DOHH2 (cell line): ENCODE measurements around the gene LSM14B.

Experiments
- H3F3A ChIP-seq: fragments of 200-600 bp; sonication (generic), shearing (Covaris generic); 2 replicates; pipeline ENCODE4 v1.6.0; 2016; ENCODE audit warnings: antibody characterized with exemption, mild to moderate bottlenecking; ENCODE audit not compliant: control insufficient read depth, insufficient read depth
- H3K27ac ChIP-seq: fragments of 200-600 bp; sonication (generic); 2 replicates; pipeline ENCODE4 v1.5.1; 2014; ENCODE audit warnings: low read depth, mild to moderate bottlenecking, low read length, moderate library complexity
- H3K27me3 ChIP-seq: fragments of 200-600 bp; sonication (generic); 2 replicates; pipeline ENCODE4 v1.6.1; 2014; ENCODE audit warnings: mild to moderate bottlenecking, low read length, mixed read lengths; ENCODE audit not compliant: control insufficient read depth
- H3K36me3 ChIP-seq: fragments of 200-600 bp; sonication (generic); 2 replicates; pipeline ENCODE4 v1.6.1; 2014; ENCODE audit warnings: mild to moderate bottlenecking, low read length, moderate library complexity, mixed read lengths; ENCODE audit not compliant: control insufficient read depth
- H3K4me1 ChIP-seq: fragments of 200-600 bp; sonication (generic); 2 replicates; pipeline ENCODE4 v1.6.1; 2014; ENCODE audit warnings: mild to moderate bottlenecking, low read length, mixed read lengths; ENCODE audit not compliant: control insufficient read depth
- H3K4me2 ChIP-seq: fragments of 200-600 bp; sonication (generic); 2 replicates; pipeline ENCODE4 v1.6.0; 2014; ENCODE audit warnings: mild to moderate bottlenecking, low read length, moderate library complexity
- H3K4me3 ChIP-seq: fragments of 200-600 bp; sonication (generic); 2 replicates; pipeline ENCODE4 v1.5.1; 2014; ENCODE audit warnings: mild to moderate bottlenecking, low read length, mixed read lengths
- H3K79me2 ChIP-seq: fragments of 200-600 bp; sonication (generic); 2 replicates; pipeline ENCODE4 v1.6.1; 2014; ENCODE audit warnings: mild to moderate bottlenecking, low read length, mixed read lengths; ENCODE audit not compliant: control insufficient read depth
- H3K9me2 ChIP-seq: fragments of 200-600 bp; sonication (generic); replicated peaks from 2 replicates; pipeline ENCODE4 v1.6.1; 2014; ENCODE audit warnings: mild to moderate bottlenecking, low read length, mixed read lengths; ENCODE audit not compliant: control insufficient read depth
- H3K9me3 ChIP-seq: fragments of 200-600 bp; sonication (generic); 2 replicates; pipeline ENCODE4 v1.6.1; 2014; ENCODE audit warnings: antibody characterized with exemption, low read length, mixed read lengths; ENCODE audit not compliant: control insufficient read depth, insufficient read depth
- H4K20me1 ChIP-seq: fragments of 200-600 bp; sonication (generic); 2 replicates; pipeline ENCODE4 v1.6.0; 2014; ENCODE audit warnings: low read depth, mild to moderate bottlenecking, antibody characterized with exemption, low read length, moderate library complexity; ENCODE audit not compliant: control insufficient read depth, insufficient read depth
- EZH2phosphoT487 ChIP-seq: fragments of 200-600 bp; sonication (generic); IDR thresholded peaks from 2 replicates; pipeline ENCODE4 v1.6.1; 2017; ENCODE audit warnings: borderline replicate concordance, mild to moderate bottlenecking, antibody characterized with exemption, low read length, moderate library complexity, mixed read lengths
- TF ChIP-seq, protein P1 (sequence below): fragments of 200-600 bp; sonication (generic); IDR thresholded peaks from one replicate; pipeline ENCODE4 v1.5.1; 2014; ENCODE audit warnings: antibody characterized with exemption, mild to moderate bottlenecking, low read depth, low read length; ENCODE audit not compliant: poor library complexity, severe bottlenecking

LSM14B gene

DNA sequence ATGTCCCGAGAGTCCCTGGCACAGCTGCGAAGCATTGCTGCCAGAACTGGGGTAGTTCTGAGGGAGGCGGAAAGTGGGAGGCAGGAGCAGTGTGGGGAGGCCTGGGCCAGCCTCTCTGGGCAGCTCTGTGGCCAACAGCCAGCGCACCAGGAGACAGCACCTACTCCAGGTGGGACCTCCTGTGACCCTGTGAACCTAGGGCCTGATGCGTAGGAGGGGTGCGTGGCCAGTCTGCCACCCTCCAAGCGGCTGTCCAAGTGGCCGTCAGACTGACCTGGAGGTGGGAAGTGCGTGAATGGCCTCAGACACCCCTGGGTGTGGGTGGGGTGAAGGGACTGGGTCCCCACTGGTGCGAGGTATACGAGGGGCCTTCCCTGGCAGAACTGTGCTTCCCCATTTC, 36.8 kb downstream of the LSM14B start:
- H4K20me1 ChIP-seq = no peaks in the 10 kb centered on the region; the same call in 1 of the 2 replicates
- no peaks in the 10 kb centered on the region for H3K27me3 ChIP-seq
- no peaks in the 10 kb centered on the region for H3K9me3 ChIP-seq
- no peak overlapping the region for H3K27ac ChIP-seq
- H3K4me3 ChIP-seq = no peak overlapping the region
- TF ChIP-seq, protein P1, sequence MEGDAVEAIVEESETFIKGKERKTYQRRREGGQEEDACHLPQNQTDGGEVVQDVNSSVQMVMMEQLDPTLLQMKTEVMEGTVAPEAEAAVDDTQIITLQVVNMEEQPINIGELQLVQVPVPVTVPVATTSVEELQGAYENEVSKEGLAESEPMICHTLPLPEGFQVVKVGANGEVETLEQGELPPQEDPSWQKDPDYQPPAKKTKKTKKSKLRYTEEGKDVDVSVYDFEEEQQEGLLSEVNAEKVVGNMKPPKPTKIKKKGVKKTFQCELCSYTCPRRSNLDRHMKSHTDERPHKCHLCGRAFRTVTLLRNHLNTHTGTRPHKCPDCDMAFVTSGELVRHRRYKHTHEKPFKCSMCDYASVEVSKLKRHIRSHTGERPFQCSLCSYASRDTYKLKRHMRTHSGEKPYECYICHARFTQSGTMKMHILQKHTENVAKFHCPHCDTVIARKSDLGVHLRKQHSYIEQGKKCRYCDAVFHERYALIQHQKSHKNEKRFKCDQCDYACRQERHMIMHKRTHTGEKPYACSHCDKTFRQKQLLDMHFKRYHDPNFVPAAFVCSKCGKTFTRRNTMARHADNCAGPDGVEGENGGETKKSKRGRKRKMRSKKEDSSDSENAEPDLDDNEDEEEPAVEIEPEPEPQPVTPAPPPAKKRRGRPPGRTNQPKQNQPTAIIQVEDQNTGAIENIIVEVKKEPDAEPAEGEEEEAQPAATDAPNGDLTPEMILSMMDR = no peak
- H3K79me2 ChIP-seq = peaks cover 49% of the 10 kb centered on the region
- no peaks in the 10 kb centered on the region for H3F3A ChIP-seq
- H3K9me2 ChIP-seq = no peaks in the 10 kb centered on the region
- peaks cover 7% of the 10 kb centered on the region; the same call in 1 of the 2 replicates for H3K36me3 ChIP-seq
- H3K4me2 ChIP-seq = no peak overlapping the region
- no peaks in the 10 kb centered on the region for H3K4me1 ChIP-seq

DNA sequence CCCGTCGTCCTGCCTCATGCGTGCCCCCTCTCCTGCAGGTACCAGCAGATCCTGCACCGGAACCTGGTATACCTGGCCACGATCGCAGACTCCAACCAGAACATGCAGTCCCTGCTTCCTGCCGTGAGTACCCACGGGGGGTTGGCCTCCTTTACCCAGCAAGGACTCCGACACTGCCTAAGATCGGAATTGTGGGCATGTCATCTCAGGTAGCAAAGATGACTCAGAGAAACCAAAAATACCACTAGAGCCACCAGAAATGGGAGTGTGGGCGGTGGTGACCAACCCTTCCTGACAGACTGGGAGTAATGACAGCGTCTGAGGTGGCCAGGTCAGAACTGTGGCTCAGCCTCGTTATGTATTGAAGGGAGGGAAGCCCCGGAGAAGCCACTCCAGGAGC, 37.6 kb downstream of the LSM14B start:
- no peak overlapping the region for H3K27ac ChIP-seq
- H3K4me1 ChIP-seq = no peaks in the 10 kb centered on the region
- no peaks in the 10 kb centered on the region for H3K9me2 ChIP-seq
- H3K27me3 ChIP-seq = no peaks in the 10 kb centered on the region
- H3K36me3 ChIP-seq = peaks cover 4% of the 10 kb centered on the region; the same call in 1 of the 2 replicates
- H4K20me1 ChIP-seq = no peaks in the 10 kb centered on the region; the same call in 1 of the 2 replicates
- no peak overlapping the region for H3K4me2 ChIP-seq
- no peak overlapping the region for H3K4me3 ChIP-seq
- H3K79me2 ChIP-seq = peaks cover 41% of the 10 kb centered on the region
- TF ChIP-seq EZH2phosphoT487 = no peak
- TF ChIP-seq, protein P1 = no peak
- no peaks in the 10 kb centered on the region for H3K9me3 ChIP-seq
- H3F3A ChIP-seq = no peaks in the 10 kb centered on the region

DNA sequence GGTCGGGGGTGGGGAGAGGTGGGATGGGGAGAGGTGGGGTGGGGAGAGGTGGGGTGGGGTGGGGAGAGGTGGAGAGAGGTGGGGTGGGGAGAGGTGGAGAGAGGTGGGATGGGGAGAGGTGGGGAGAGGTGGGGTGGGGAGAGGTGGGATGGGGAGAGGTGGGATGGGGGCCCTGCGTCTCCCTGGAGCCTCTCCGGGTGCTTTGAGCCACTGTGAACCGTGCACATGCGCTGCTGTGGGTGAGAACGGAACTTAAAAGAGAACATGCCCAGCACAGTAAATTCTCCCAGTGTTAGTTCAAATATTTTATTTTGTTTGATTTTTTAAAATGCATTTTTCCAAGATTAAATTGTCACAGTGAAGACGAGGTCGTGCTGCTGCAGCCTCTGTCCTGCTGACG, 38.0 kb downstream of the LSM14B start:
- Histone ChIP-seq H3K27ac (no peak overlapping the region), H3K79me2 (peaks cover 37% of the 10 kb centered on the region), H3K36me3 (peaks cover 6% of the 10 kb centered on the region; the same call in 1 of the 2 replicates), H3K27me3 (no peaks in the 10 kb centered on the region), H3F3A (no peaks in the 10 kb centered on the region), H3K9me2 (no peaks in the 10 kb centered on the region), H3K4me2 (no peak overlapping the region), H3K9me3 (no peaks in the 10 kb centered on the region), H3K4me1 (no peaks in the 10 kb centered on the region), H4K20me1 (no peaks in the 10 kb centered on the region; the same call in 1 of the 2 replicates), H3K4me3 (no peak overlapping the region)
- TF ChIP-seq EZH2phosphoT487 = no peak

DNA sequence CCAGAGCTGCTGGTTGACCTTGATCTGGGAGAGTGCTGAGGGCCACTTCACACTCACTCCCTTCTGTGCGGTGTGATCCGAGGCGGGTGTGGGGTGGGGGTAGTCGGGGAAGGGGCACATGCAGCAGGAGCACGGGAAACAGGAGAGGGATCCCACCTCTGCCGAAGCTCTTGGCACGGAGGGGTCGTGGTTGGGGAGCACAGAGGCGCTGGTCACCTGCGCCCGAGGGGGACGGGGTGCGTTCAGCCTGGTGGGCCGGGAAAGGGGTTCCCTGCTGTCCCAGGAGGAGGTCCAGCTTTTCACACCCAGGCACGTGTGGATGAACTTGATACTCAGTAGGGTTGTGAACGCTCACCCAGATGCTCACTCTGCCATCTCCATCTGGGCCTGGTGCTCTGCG, 38.6 kb downstream of the LSM14B start:
- no peaks in the 10 kb centered on the region for H3K9me3 ChIP-seq
- H3K4me2 ChIP-seq = no peak overlapping the region
- no peaks in the 10 kb centered on the region for H3K4me1 ChIP-seq
- no peak overlapping the region for H3K27ac ChIP-seq
- no peak for TF ChIP-seq EZH2phosphoT487
- TF ChIP-seq, protein P1 = no peak
- peaks cover 12% of the 10 kb centered on the region for H3K36me3 ChIP-seq
- H3K27me3 ChIP-seq = no peaks in the 10 kb centered on the region
- no peaks in the 10 kb centered on the region for H3F3A ChIP-seq
- no peaks in the 10 kb centered on the region for H3K9me2 ChIP-seq
- H4K20me1 ChIP-seq = no peaks in the 10 kb centered on the region; the same call in 1 of the 2 replicates
- peaks cover 31% of the 10 kb centered on the region for H3K79me2 ChIP-seq
- H3K4me3 ChIP-seq = no peak overlapping the region
